ENCODE measurements around the gene GFM1. TPM values are rescaled to one million over a fixed set of nuclear protein-coding genes. Genes with fewer than 3 reads are reported as not detected.

Gene GFM1
- total and polyA plus RNA-seq, 11 donors = 15.7 to 77.7 (median 49.9) TPM

- H3K36me3 ChIP-seq = peaks cover 0 to 1% (median 0%) of the 10 kb centered on the region in 9 donors
- no peak overlapping the region for H3K27ac ChIP-seq
- DNase-seq (no peak), ATAC-seq (no peak)
- H3K4me3 ChIP-seq = no peak overlapping the region
- intact Hi-C loops (cut with DNase I) = loop anchor here in 8 of 10 donors (5.0 to 10.0 kb wide), 6 partner anchors 66 to 106 kb away; partner anchors contain the start of gene MLF1 (in 6 of the 8)
- WGBS, 4 donors = 80 to 84% (median 83%) methylated on average over 7 of the region's 7 CpGs
- peaks cover 2 to 13% (median 9%) of the 10 kb centered on the region in 12 donors for H3K4me1 ChIP-seq
- TF ChIP-seq, protein P1, sequence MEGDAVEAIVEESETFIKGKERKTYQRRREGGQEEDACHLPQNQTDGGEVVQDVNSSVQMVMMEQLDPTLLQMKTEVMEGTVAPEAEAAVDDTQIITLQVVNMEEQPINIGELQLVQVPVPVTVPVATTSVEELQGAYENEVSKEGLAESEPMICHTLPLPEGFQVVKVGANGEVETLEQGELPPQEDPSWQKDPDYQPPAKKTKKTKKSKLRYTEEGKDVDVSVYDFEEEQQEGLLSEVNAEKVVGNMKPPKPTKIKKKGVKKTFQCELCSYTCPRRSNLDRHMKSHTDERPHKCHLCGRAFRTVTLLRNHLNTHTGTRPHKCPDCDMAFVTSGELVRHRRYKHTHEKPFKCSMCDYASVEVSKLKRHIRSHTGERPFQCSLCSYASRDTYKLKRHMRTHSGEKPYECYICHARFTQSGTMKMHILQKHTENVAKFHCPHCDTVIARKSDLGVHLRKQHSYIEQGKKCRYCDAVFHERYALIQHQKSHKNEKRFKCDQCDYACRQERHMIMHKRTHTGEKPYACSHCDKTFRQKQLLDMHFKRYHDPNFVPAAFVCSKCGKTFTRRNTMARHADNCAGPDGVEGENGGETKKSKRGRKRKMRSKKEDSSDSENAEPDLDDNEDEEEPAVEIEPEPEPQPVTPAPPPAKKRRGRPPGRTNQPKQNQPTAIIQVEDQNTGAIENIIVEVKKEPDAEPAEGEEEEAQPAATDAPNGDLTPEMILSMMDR (IDR thresholded peaks at IDR 0.05) = no peak
- TF ChIP-seq POLR2A (IDR thresholded peaks at IDR 0.05) = no peak
- no peaks in the 10 kb centered on the region for H3K9me3 ChIP-seq
- H3K27me3 ChIP-seq = no peaks in the 10 kb centered on the region
Measured at GRCh38 chr3:158640646-158641045, 3.7 kb upstream of the GFM1 start.

DNA sequence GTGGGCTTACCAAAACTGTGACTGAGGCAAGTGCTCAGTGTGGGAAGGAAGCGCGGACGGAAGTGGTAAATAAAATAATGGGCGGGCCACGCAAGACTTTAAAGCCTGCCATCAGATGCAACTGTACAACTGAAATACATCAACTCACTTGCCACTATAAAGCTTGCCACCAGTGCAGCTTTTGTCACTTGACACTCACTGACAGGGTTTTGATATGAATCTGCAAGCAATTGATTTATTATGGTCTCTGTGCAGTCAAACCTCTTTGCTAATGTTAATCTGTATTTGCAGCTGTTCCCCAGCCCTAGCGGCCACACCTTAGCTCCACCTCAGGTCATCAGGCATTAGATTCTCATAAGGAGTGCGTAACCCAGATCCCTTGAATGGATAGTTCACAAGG lies 2.3 kb upstream of the GFM1 start:
- Histone ChIP-seq H3K4me3 (no peak overlapping the region), H3K9me3 (no peaks in the 10 kb centered on the region), H3K27ac (no peak overlapping the region), H3K27me3 (no peaks in the 10 kb centered on the region), H3K4me1 (peaks cover 5 to 25% (median 17%) of the 10 kb centered on the region in 12 donors), H3K36me3 (peaks cover 0 to 15% (median 8%) of the 10 kb centered on the region in 9 donors)
- ATAC-seq (no peak), DNase-seq (no peak)
- WGBS, 4 donors = 94 to 96% (median 95%) methylated on average over 7 of the region's 7 CpGs
- intact Hi-C loops (cut with DNase I) = loop anchor here in 8 of 10 donors (5.0 to 10.0 kb wide), 6 partner anchors 67 to 107 kb away; partner anchors contain the start of gene MLF1 (in 6 of the 8)
- TF ChIP-seq POLR2A (IDR thresholded peaks at IDR 0.05) = no peak
- TF ChIP-seq, protein P1 (IDR thresholded peaks at IDR 0.05) = no peak

DNA sequence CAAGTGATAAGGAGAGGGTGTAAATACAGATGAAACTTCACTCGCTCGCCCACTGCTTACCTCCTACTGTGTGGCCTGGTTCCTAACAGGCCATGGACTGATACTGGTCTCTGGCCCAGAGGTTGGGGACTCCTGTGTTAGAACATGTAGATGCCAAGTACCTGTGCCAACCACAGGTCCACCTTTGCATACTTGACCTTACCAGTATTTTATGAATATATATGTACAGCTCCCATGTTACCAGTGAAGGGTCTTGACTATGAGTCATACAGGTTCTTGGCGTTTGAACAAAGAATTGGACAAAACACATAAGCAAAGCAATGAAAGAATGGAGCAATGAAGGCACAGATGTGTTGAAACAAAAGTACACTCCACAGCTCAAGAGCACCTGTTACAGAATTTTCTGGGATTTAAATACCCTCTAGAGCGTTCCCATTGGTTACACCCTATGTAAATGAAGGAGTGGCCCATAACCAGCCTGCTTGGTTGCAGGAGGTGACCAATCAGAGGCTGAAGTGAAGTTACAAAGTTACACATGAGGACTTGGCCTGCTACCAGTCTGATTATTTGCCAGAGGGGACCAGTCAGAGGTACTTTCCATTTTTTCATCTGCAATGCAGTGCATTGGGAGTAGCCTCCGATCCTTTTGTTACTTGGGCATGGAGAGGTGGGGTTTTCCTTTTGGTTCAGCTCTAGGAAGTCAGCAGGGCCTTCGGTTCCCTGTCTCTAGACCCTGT lies 1.7 kb upstream of the GFM1 start:
- peaks cover 0 to 21% (median 14%) of the 10 kb centered on the region in 9 donors for H3K36me3 ChIP-seq
- peaks cover 5 to 30% (median 17%) of the 10 kb centered on the region in 12 donors for H3K4me1 ChIP-seq
- no peak overlapping the region for H3K27ac ChIP-seq
- DNase-seq (no peak), ATAC-seq (no peak)
- no peaks in the 10 kb centered on the region for H3K27me3 ChIP-seq
- H3K4me3 ChIP-seq = no peak overlapping the region
- intact Hi-C loops (cut with DNase I) = loop anchor here in 8 of 10 donors (5.0 to 10.0 kb wide), 6 partner anchors 68 to 108 kb away; partner anchors contain the start of gene MLF1 (in 6 of the 8)
- 80 to 92% (median 88%) methylated on average over 6 of the region's 6 CpGs for WGBS, 4 donors
- no peaks in the 10 kb centered on the region for H3K9me3 ChIP-seq
- TF ChIP-seq, protein P1 (IDR thresholded peaks at IDR 0.05) = no peak
- TF ChIP-seq POLR2A (IDR thresholded peaks at IDR 0.05) = no peak

DNA sequence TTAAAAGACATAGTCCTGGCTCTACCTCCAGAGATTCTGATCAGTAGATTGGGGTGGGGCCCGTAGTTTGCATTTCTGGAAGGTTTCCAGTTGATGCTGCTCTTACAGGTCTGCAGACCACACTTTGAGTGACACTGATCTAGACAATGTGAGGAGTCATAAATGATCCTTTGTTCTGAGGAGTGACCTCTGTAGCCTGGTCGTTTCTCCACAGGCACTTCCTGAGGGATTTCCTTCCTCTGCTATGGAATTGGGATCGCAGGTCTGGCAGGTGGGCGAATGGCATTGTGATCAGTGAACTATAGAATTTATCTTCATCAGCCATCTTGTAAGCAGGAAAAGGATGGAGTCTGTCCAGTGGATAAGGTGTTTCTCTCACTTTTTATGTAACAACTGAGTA lies 5.5 kb downstream of the GFM1 start:
- Histone ChIP-seq H3K4me3 (no peak overlapping the region), H3K27ac (peak overlapping the region in 3 of 12 donors; percentile 17 to 34 (median 17))
- WGBS, 4 donors = 44 to 63% (median 57%) methylated on average over 4 of the region's 4 CpGs

More for the DNA sequence above, 5.5 kb downstream of the GFM1 start:
- no peaks in the 10 kb centered on the region for H3K9me3 ChIP-seq
- ATAC-seq (peak in 3 of 4 donors; percentile 67 to 84 (median 80)), DNase-seq (peak in 1 of 5 donors; percentile 33)
- H3K27me3 ChIP-seq = no peaks in the 10 kb centered on the region
- TF ChIP-seq POLR2A (IDR thresholded peaks at IDR 0.05) = no peak
- TF ChIP-seq, protein P1 (IDR thresholded peaks at IDR 0.05) = no peak
- H3K36me3 ChIP-seq = peaks cover 0 to 92% (median 85%) of the 10 kb centered on the region in 9 donors
- H3K4me1 ChIP-seq = peaks cover 6 to 33% (median 21%) of the 10 kb centered on the region in 12 donors
- intact Hi-C loops (cut with DNase I) = loop anchor here in 6 of 10 donors (5.0 to 10.0 kb wide), 5 partner anchors 75 to 153 kb away; partner anchors contain the start of genes MLF1 (in 2 of the 6) and MFSD1 (in 1 of the 6)
